GM21723 (cell line): ENCODE results near the gene DENND6A.

Source experiments
- ATAC-seq: cut with Tn5 transposase; IDR thresholded peaks from one replicate; pipeline ENCODE4 v1.9.1; 2021; ENCODE audit warnings: mild to moderate bottlenecking, moderate library complexity; ENCODE audit not compliant: unreplicated experiment

DENND6A gene

DNA sequence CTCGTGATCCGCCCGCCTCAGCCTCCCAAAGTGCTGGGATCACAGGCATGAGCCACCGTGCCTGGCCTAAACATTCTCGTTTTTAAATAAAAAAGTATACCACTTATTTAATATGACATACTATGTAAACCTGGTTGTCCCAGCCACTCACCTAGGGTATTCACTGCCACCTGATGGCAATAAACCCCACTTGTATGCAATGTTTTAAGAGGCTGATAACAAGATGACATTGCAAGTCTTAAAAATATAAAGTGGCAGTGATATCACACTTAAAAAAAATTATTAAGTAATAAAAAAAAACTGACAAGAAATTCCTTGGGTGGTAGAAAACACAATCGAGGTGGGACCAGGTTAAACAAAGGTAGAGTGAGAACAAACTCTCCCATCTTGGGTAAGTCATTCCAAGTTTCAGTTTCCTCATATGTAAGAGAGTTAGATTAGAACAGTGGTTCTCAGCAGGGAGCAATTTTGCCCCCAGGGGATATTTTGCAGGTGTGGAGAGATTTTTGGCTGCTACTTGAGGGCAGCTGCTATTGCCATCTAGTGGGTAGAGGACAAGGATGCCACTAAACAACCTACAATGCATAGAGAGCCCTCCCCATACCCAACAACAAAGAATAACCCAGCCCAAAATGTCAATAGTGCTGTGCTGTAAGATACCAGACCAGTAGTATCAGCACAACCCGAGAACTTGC lies 110.3 kb downstream of the DENND6A start:
- no peak for ATAC-seq

DNA sequence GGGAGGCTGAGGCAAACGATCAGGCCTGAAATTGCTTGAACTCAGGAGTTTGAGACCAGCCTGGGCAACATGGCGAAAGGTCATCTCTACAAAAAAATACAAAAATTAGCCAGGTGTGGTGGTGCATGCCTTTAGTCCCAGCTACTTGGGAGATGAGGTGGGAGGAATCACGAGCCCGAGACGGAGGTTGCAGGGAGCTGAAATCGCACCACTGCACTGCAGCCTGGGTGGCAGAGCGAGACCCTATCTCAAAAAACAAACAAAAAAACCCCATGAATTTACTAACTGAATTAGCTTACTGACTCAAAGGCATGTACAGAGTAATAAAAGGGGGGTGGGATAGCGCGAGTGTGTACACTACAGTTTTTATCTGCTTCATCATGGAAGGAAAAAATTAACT lies 115.1 kb downstream of the DENND6A start:
- no peak for ATAC-seq

- no peak for ATAC-seq
Measured at GRCh38 chr3:57575966-57576626, 116.8 kb downstream of the DENND6A start.
